IMR-90 (cell line): ENCODE measurements around the gene PLIN4. TPM values are rescaled to one million over a fixed set of nuclear protein-coding genes. Genes with fewer than 3 reads are reported as not detected.

Source experiments
- ATAC-seq: fragments of 200-7000 bp; cut with Tn5 transposase; 2 replicates; pipeline ENCODE4 v1.9.1; 2020; ENCODE audit warnings: low read depth, mild to moderate bottlenecking, moderate library complexity
- BruUV-seq: library from RNA; stranded (reverse); fragments of 400-500 nt; replicated peaks from 2 replicates; lab custom pipeline; 2021; lab: Mats Ljungman, UMichigan
- CTCF ChIA-PET: fragments of 300-600 bp; formaldehyde crosslinking; extraction: SDS; loops from one replicate; lab custom pipeline; 2021; ENCODE audit warnings: antibody characterized with exemption; lab: Yijun Ruan, JAX
- POLR2A ChIA-PET: fragments of 300-600 bp; sonication (Branson Sonifier 250); formaldehyde crosslinking; loops from one replicate; lab custom pipeline; 2022; ENCODE audit warnings: antibody characterized with exemption; ENCODE audit not compliant: unreplicated experiment; lab: Charles Lee
- DNase-seq: peaks from one replicate; pipeline ENCODE4 v3.0.0; 2013
- H2AFZ ChIP-seq: replicated peaks from 2 replicates; pipeline ENCODE3; 2013; ENCODE audit warnings: low read length, mild to moderate bottlenecking; ENCODE audit not compliant: poor library complexity
- H2AK5ac ChIP-seq: 2 replicates; pipeline ENCODE4 v1.6.1; 2013; ENCODE audit warnings: low read depth, low read length, inconsistent platforms
- H2AK9ac ChIP-seq: replicated peaks from 2 replicates; pipeline ENCODE3; 2013; ENCODE audit warnings: mild to moderate bottlenecking, low read depth, low read length, moderate library complexity; ENCODE audit not compliant: poor library complexity
- H2BK120ac ChIP-seq: 2 replicates; pipeline ENCODE4 v1.6.1; 2013; ENCODE audit warnings: low read depth, low read length, inconsistent platforms
- H2BK15ac ChIP-seq: 3 replicates; pipeline ENCODE4 v1.6.1; 2013; ENCODE audit warnings: low read depth, low read length, inconsistent platforms
- H2BK20ac ChIP-seq: 2 replicates; pipeline ENCODE4 v1.6.1; 2013; ENCODE audit warnings: low read depth, mild to moderate bottlenecking, inconsistent platforms, low read length, moderate library complexity
- H2BK5ac ChIP-seq: 2 replicates; pipeline ENCODE4 v1.6.1; 2013; ENCODE audit warnings: mild to moderate bottlenecking, low read depth, low read length, inconsistent platforms; ENCODE audit not compliant: poor library complexity, severe bottlenecking
- H3K14ac ChIP-seq: replicated peaks from 2 replicates; pipeline ENCODE4 v1.6.1; 2013; ENCODE audit warnings: low read depth, low read length, inconsistent platforms
- H3K18ac ChIP-seq: 2 replicates; pipeline ENCODE4 v1.6.1; 2013; ENCODE audit warnings: low read depth, low read length, control low read depth
- H3K23ac ChIP-seq: 2 replicates; pipeline ENCODE4 v1.6.1; 2013; ENCODE audit warnings: low read depth, low read length, inconsistent platforms
- H3K27ac ChIP-seq: 2 replicates; pipeline ENCODE4 v1.5.1; 2013; ENCODE audit warnings: mild to moderate bottlenecking, control low read depth, low read length; ENCODE audit not compliant: insufficient read depth
- H3K27me3 ChIP-seq: 2 replicates; pipeline ENCODE4 v1.6.1; 2013; ENCODE audit warnings: low read length; ENCODE audit not compliant: control insufficient read depth, insufficient read depth
- H3K36me3 ChIP-seq: 2 replicates; pipeline ENCODE4 v1.6.1; 2013; ENCODE audit warnings: low read length, mixed read lengths; ENCODE audit not compliant: control insufficient read depth, insufficient read depth
- H3K4ac ChIP-seq: 2 replicates; pipeline ENCODE4 v1.6.1; 2013; ENCODE audit warnings: low read depth, low read length, inconsistent platforms
- H3K4me1 ChIP-seq: 2 replicates; pipeline ENCODE4 v1.6.1; 2013; ENCODE audit warnings: low read length, mixed read lengths; ENCODE audit not compliant: control insufficient read depth, insufficient read depth
- H3K4me2 ChIP-seq: 2 replicates; pipeline ENCODE4 v1.6.1; 2013; ENCODE audit warnings: low read depth, mild to moderate bottlenecking, control low read depth, low read length, moderate library complexity
- H3K4me3 ChIP-seq: 2 replicates; pipeline ENCODE4 v1.5.1; 2013; ENCODE audit warnings: low read depth, mild to moderate bottlenecking, control low read depth, low read length, moderate library complexity; ENCODE audit not compliant: insufficient read depth
- H3K56ac ChIP-seq: 2 replicates; pipeline ENCODE4 v1.6.1; 2013; ENCODE audit warnings: low read length, inconsistent platforms; ENCODE audit not compliant: insufficient read depth; ENCODE audit errors: extremely low read depth
- H3K79me1 ChIP-seq, 2 experiments: 2 replicates each; pipeline ENCODE4 v1.6.1; 2013; ENCODE audit warnings: low read length in 2 of 2, inconsistent platforms in 1 of 2, low read depth in 1 of 2
- H3K9ac ChIP-seq: 2 replicates; pipeline ENCODE4 v1.6.1; 2013; ENCODE audit warnings: low read depth, low read length, control low read depth
- H3K9me1 ChIP-seq: 2 replicates; pipeline ENCODE4 v1.6.1; 2013; ENCODE audit warnings: low read length, inconsistent platforms; ENCODE audit not compliant: insufficient read depth
- H3K9me3 ChIP-seq: 2 replicates; pipeline ENCODE4 v1.6.1; 2013; ENCODE audit warnings: low read length; ENCODE audit not compliant: control insufficient read depth, insufficient read depth
- H4K20me1 ChIP-seq: 2 replicates; pipeline ENCODE4 v1.6.1; 2013; ENCODE audit warnings: low read length, inconsistent platforms; ENCODE audit not compliant: insufficient read depth
- H4K5ac ChIP-seq: 2 replicates; pipeline ENCODE4 v1.6.1; 2013; ENCODE audit warnings: mild to moderate bottlenecking, low read depth, low read length, control low read depth
- H4K8ac ChIP-seq, 2 experiments: 2 replicates each; pipeline ENCODE4 v1.6.1; 2013; ENCODE audit warnings: low read depth in 2 of 2, low read length in 2 of 2, control low read depth in 1 of 2, inconsistent platforms in 1 of 2
- H4K91ac ChIP-seq: 2 replicates; pipeline ENCODE4 v1.6.1; 2013; ENCODE audit warnings: low read depth, low read length, inconsistent platforms; ENCODE audit not compliant: insufficient read depth
- BHLHE40 ChIP-seq: fragments of 150-350 bp; IDR thresholded peaks from 2 replicates; pipeline ENCODE4 v1.6.1; 2016; ENCODE audit warnings: mild to moderate bottlenecking, low read depth, low read length
- CTCF ChIP-seq: conservative IDR thresholded peaks from 2 replicates; pipeline ENCODE4 v1.5.1; 2012; ENCODE audit warnings: mild to moderate bottlenecking, low read depth, low read length, improper control_type of control experiment
- FOS ChIP-seq: fragments of 150-350 bp; IDR thresholded peaks from 2 replicates; pipeline ENCODE4 v1.6.1; 2016; ENCODE audit warnings: low read depth, low read length
- MAZ ChIP-seq: IDR thresholded peaks from 2 replicates; pipeline ENCODE4 v1.6.1; 2012; ENCODE audit warnings: low read depth, mild to moderate bottlenecking, low read length, improper control_type of control experiment, moderate library complexity, borderline replicate concordance
- RCOR1 ChIP-seq: IDR thresholded peaks from 2 replicates; pipeline ENCODE4 v1.6.1; 2012; ENCODE audit warnings: mild to moderate bottlenecking, low read length, improper control_type of control experiment; ENCODE audit not compliant: insufficient replicate concordance
- RFX5 ChIP-seq: IDR thresholded peaks from 2 replicates; pipeline ENCODE4 v1.8.0; 2012; ENCODE audit warnings: low read depth, mild to moderate bottlenecking, low read length, moderate library complexity
- SMC3 ChIP-seq: fragments of 150-350 bp; IDR thresholded peaks from 2 replicates; pipeline ENCODE4 v1.6.1; 2016; ENCODE audit warnings: low read depth, mild to moderate bottlenecking, antibody characterized with exemption, low read length, moderate library complexity
- USF2 ChIP-seq: fragments of 150-350 bp; IDR thresholded peaks from 2 replicates; pipeline ENCODE4 v1.6.1; 2017; ENCODE audit warnings: mild to moderate bottlenecking, antibody characterized with exemption, low read length, low read depth
- WGBS, 2 experiments: methylation state at CpG; one replicate each; pipeline versions ENCODE4 v1.1.5 to v1.1.7; 2013; ENCODE audit warnings: missing lambda C conversion rate in 2 of 2; ENCODE audit not compliant: insufficient read length in 1 of 2; ENCODE audit errors: extremely low coverage in 2 of 2; 5-methylcytosine and 5-hydroxymethylcytosine counted together
- dilution Hi-C: fragments of 300-500 bp; cut with HindIII; formaldehyde crosslinking; loops from one replicate; pipeline ENCODE4 v1.14.3; 2018; ENCODE audit warnings: low sequenced_read_pairs; ENCODE audit not compliant: unreplicated experiment
- in situ Hi-C: fragments of 300-500 bp; cut with MboI; formaldehyde crosslinking; loops from 3 replicates; pipeline ENCODE4 v1.14.3; 2019; ENCODE audit warnings: low sequenced_read_pairs, inconsistent platforms, mixed read lengths
- intact Hi-C: fragments of 100-400 bp; cut with micrococcal nuclease; formaldehyde crosslinking; loops from 2 replicates; pipeline ENCODE4 v1.10.0; 2022
- polyA plus RNA-seq, 3 experiments: library from polyadenylated mRNA; depleted of rRNA; stranded (reverse); fragments of >200 nt; gene quantifications; 2 replicates each; pipeline ENCODE4 v1.2.3, GENCODE V29; 2012; ENCODE audit warnings: low replicate concordance in 1 of 3
- total RNA-seq: library from RNA; depleted of rRNA; stranded (reverse); fragments of >200 nt; gene quantifications from 2 replicates; pipeline ENCODE4 v1.2.3, GENCODE V29; 2012

The PLIN4 gene
- total and polyA plus RNA-seq, 2 of the 4 experiments (the other 2 are of a cell fraction) = under 0.01 to 0.09 TPM

- Histone ChIP-seq H3K79me1 (no peaks in the 10 kb centered on the region), H2AK9ac (no peak overlapping the region), H2AK5ac (no peak overlapping the region), H3K56ac (no peak overlapping the region), H3K27me3 (peaks cover 2% of the 10 kb centered on the region; the same call in 1 of the 2 replicates), H2BK20ac (no peak overlapping the region), H3K4me2 (no peak overlapping the region), H4K91ac (no peak overlapping the region), H3K9me3 (no peaks in the 10 kb centered on the region), H3K4ac (no peak overlapping the region), H2AFZ (no peak overlapping the region), H3K23ac (no peak overlapping the region), H4K5ac (no peak overlapping the region), H3K9me1 (no peaks in the 10 kb centered on the region), H3K4me1 (no peaks in the 10 kb centered on the region), H2BK15ac (no peak overlapping the region), H4K8ac (no peak overlapping the region), H2BK120ac (no peak overlapping the region), H2BK5ac (no peak overlapping the region), H3K27ac (no peak overlapping the region), H3K4me3 (no peak overlapping the region), H4K20me1 (no peaks in the 10 kb centered on the region), H3K9ac (no peak overlapping the region), H3K14ac (no peak overlapping the region), H3K18ac (no peak overlapping the region), H3K36me3 (no peaks in the 10 kb centered on the region)
- WGBS, 2 experiments = 80% methylated on average over 6 of the region's 26 CpGs; no CpG with 5 or more reads in 1 of the 2 experiments
- no TSS peak for BruUV-seq
- in situ Hi-C loops (no loop called here), intact Hi-C loops (no loop called here), dilution Hi-C loops (no loop called here)
- POLR2A ChIA-PET = no interaction called here
- CTCF ChIA-PET = no interaction called here
- ATAC-seq (no peak), DNase-seq (no peak)
- TF ChIP-seq FOS (no peak), USF2 (no peak), CTCF (no peak), SMC3 (no peak), BHLHE40 (no peak), RFX5 (no peak), RCOR1 (no peak), MAZ (no peak)
Measured at GRCh38 chr19:4550479-4551050, 32.3 kb upstream of the PLIN4 start.
